ENCODE measurements around the gene ZCCHC7.
"Not testable (repeated sequence)": the region's sequence is repeated elsewhere in the genome, so short reads cannot be mapped to it uniquely, and the experiment has no call there.

ZCCHC7 gene

DNA sequence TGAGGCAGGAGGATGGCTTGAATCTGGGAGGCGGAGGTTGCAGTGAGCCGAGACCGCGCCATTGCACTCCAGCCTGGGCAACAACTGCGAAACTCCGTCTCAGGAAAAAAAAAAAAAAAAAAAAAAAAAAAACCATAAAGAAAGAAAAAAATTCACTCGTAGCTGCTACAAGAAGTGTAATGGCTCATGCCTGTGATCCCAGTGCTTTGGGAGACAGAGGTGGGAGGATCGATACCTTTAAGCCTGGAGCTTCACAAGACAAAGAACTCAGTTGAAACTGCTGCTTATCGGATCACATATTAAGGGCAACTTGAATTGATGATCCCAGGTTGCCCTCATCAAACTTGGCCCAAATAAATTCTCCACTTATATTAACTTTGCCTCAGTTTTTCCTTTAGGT lies 1.0 kb upstream of the ZCCHC7 start:
- H3K27ac ChIP-seq, result no peak overlapping the region
- POLR2A ChIA-PET (ENCODE audit: low non-redundant PET), result interaction anchor here (1.4 kb wide), 1 partner anchor 40 kb away, joined by 3 read pairs; no protein-coding TSS in a partner anchor
- CTCF ChIA-PET, result interaction anchor here (0.6 to 1.2 kb wide), 2 partner anchors 40 to 246 kb away, joined by 4 to 9 read pairs; no protein-coding TSS in a partner anchor
- TF ChIP-seq, protein P1, sequence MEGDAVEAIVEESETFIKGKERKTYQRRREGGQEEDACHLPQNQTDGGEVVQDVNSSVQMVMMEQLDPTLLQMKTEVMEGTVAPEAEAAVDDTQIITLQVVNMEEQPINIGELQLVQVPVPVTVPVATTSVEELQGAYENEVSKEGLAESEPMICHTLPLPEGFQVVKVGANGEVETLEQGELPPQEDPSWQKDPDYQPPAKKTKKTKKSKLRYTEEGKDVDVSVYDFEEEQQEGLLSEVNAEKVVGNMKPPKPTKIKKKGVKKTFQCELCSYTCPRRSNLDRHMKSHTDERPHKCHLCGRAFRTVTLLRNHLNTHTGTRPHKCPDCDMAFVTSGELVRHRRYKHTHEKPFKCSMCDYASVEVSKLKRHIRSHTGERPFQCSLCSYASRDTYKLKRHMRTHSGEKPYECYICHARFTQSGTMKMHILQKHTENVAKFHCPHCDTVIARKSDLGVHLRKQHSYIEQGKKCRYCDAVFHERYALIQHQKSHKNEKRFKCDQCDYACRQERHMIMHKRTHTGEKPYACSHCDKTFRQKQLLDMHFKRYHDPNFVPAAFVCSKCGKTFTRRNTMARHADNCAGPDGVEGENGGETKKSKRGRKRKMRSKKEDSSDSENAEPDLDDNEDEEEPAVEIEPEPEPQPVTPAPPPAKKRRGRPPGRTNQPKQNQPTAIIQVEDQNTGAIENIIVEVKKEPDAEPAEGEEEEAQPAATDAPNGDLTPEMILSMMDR (conservative IDR thresholded peaks at IDR 0.05; ENCODE audit: low read depth), result no peak
- DNase-seq (ENCODE audit: low spot score), result no peak

DNA sequence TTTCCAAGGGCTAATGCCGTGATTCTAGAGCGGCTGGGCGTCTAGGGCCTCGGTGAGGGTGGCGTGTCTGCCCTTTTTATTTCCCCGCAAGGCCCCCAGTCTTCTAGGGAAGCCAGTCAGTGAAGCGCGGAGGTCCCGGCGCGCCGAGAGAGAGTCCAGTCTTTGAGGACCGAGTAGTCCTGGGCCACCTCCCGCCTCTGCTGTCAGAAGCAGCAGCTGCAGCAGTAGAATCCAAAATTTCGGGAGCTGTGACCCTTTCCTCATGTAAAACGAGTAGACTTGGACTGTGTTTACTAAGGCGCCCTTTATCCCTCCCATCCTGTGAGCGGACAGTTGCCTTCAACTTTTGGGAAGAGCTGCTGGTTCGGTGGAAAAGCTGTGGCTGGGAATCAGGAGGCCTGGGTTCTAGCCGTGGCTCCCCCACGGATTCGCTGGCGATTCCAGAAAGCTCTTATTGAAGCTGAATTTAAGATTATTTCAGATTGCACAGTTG lies 515 bp downstream of the ZCCHC7 start:
- DNase-seq (ENCODE audit: low spot score), result not testable (repeated sequence)
- CTCF ChIA-PET, result interaction anchor here (0.6 kb wide), 1 partner anchor 209 kb away, joined by 5 read pairs; no protein-coding TSS in a partner anchor
- peak overlapping the region; percentile 82 for H3K27ac ChIP-seq
- POLR2A ChIA-PET (ENCODE audit: low non-redundant PET), result interaction anchor here (1.4 kb wide), 1 partner anchor 41 kb away, joined by 3 read pairs; no protein-coding TSS in a partner anchor

DNA sequence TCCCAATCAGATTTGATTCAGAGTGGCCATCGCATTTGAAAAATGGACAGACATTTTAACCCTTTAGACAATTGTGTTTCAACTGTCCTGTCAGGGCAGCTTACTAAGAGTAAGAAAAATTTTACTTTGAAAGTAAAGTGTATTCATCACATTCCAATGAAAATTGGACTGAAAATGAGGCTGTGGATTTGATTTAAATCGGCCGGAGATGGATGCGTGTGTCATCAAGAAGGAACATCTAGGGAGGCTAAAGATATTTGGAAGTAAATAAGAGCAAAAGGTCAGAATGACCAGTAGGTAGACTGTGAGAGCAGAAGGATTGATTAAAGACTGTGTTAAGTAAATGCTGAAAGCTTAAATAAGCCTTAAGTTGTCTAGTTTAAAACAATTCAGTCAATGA lies 1.5 kb downstream of the ZCCHC7 start:
- TF ChIP-seq, protein P1 (conservative IDR thresholded peaks at IDR 0.05; ENCODE audit: low read depth), result no peak
- H3K27ac ChIP-seq, result no peak overlapping the region
- POLR2A ChIA-PET (ENCODE audit: low non-redundant PET), result no interaction called here
- DNase-seq (ENCODE audit: low spot score), result no peak
- CTCF ChIA-PET, result no interaction called here

DNA sequence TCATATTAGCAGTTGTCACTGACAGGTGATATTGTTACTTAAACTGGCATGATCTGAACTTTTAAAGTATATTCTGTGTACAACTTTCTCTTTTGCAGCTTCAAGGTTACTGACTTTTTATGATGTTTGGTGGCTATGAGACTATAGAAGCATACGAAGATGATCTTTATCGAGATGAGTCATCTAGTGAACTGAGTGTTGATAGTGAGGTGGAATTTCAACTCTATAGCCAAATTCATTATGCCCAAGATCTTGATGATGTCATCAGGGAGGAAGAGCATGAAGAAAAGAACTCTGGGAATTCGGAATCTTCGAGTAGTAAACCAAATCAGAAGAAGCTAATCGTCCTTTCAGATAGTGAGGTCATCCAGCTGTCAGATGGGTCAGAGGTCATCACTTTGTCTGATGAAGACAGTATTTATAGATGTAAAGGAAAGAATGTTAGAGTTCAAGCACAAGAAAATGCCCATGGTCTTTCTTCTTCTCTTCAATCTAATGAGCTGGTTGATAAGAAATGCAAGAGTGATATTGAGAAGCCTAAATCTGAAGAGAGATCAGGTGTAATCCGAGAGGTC lies 5.9 kb downstream of the ZCCHC7 start:
- CTCF ChIA-PET, result interaction anchor here (0.6 kb wide), 1 partner anchor 90 kb away, joined by 4 read pairs; no protein-coding TSS in a partner anchor
- POLR2A ChIA-PET (ENCODE audit: low non-redundant PET), result no interaction called here
- H3K27ac ChIP-seq, result no peak overlapping the region
- no peak for DNase-seq (ENCODE audit: low spot score)
- TF ChIP-seq, protein P1 (conservative IDR thresholded peaks at IDR 0.05; ENCODE audit: low read depth), result no peak

DNA sequence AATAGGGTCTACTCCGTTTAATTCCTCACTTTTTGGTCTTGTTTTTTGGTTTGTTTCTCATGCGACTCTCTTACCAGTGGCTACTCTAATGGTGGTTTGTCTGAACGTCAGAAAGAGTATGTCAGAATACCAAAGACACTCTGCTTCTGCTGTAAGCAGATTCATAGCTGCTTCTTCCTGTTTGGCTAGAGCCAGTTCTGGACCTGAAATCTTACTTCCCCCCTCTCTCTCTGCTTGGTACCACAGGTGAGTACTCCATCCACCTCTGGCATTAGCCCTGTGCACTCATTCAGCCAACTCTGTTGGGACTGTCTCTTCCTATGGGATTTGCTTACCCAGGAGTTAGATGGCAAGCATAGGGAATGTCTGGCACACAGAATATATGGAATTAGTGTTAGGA lies 6.6 kb downstream of the ZCCHC7 start:
- TF ChIP-seq, protein P1 (conservative IDR thresholded peaks at IDR 0.05; ENCODE audit: low read depth), result no peak
- POLR2A ChIA-PET (ENCODE audit: low non-redundant PET), result no interaction called here
- no peak overlapping the region for H3K27ac ChIP-seq
- CTCF ChIA-PET, result interaction anchor here (0.6 kb wide), 1 partner anchor 89 kb away, joined by 4 read pairs; no protein-coding TSS in a partner anchor
- DNase-seq (ENCODE audit: low spot score), result no peak

DNA sequence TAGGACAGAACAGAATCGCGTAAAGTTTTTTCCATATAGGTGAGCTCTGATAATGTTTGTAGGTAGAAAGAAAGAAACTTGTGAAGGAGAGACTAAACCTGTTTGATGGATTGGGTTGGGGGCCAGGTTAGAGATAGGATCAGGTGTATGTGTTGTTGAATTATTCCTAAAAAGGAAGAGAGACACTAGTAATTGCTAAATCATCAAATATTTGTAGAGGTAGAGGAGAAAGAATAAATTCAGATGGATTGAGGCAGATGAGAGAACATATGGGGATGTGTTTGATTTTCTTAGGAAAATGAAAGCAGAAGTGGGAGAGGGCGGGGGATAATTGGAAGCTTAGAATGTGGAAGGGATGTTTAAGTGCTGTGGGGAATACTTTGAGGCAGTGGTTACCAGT lies 7.7 kb downstream of the ZCCHC7 start:
- CTCF ChIA-PET, result interaction anchor here (0.6 kb wide), 1 partner anchor 495 kb away, joined by 4 read pairs; no protein-coding TSS in a partner anchor
- POLR2A ChIA-PET (ENCODE audit: low non-redundant PET), result no interaction called here
- H3K27ac ChIP-seq, result no peak overlapping the region
- TF ChIP-seq, protein P1 (conservative IDR thresholded peaks at IDR 0.05; ENCODE audit: low read depth), result no peak
- DNase-seq (ENCODE audit: low spot score), result no peak

DNA sequence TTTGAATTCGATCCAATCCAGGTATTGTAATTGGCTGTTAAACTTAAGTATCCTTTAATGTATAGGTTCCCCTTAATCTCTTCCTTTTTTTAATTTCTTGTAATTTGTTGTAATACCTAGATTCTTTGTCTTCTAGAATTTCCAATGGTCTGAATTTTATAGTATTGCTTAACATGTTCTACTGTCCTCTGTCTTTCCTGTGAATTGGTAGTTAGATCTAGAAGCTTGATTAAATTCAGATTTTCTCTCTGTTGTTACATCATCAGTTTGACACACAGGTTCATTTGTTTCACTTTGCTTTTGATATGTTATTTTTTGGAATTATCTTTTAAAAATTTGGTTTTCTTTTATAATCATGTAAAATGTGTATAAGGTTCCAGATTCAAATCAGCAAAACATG lies 13.8 kb downstream of the ZCCHC7 start:
- H3K27ac ChIP-seq, result no peak overlapping the region
- ChIA-PET POLR2A (ENCODE audit: low non-redundant PET) (no interaction called here), CTCF (no interaction called here)
- TF ChIP-seq, protein P1 (conservative IDR thresholded peaks at IDR 0.05; ENCODE audit: low read depth), result no peak
- no peak for DNase-seq (ENCODE audit: low spot score)
